H1 (cell line): ENCODE measurements around the gene ZNF212.

Experiments used
- KDM1A ChIP-seq: fragments of 200-600, 300-600 bp; sonication (generic); IDR thresholded peaks from 2 replicates; pipeline ENCODE4 v1.7.1; 2016; ENCODE audit warnings: mild to moderate bottlenecking, low read length, borderline replicate concordance
- NANOG ChIP-seq: IDR thresholded peaks from 2 replicates; pipeline ENCODE4 v1.6.1; 2011; ENCODE audit warnings: low read length, low read depth, mild to moderate bottlenecking, inconsistent platforms; ENCODE audit not compliant: insufficient read depth, poor library complexity, severe bottlenecking
- NRF1 ChIP-seq: IDR thresholded peaks from 2 replicates; pipeline ENCODE4 v1.6.1; 2011; ENCODE audit warnings: mild to moderate bottlenecking, low read depth, low read length, improper control_type of control experiment
- TBP ChIP-seq: IDR thresholded peaks from 2 replicates; pipeline ENCODE4 v1.6.1; 2011; ENCODE audit warnings: low read depth, low read length, improper control_type of control experiment
- TCF12 ChIP-seq: IDR thresholded peaks from 2 replicates; pipeline ENCODE4 v1.6.1; 2011; ENCODE audit warnings: low read depth, mild to moderate bottlenecking, low read length
- TF ChIP-seq, protein P1 (sequence below), 3 experiments: IDR thresholded peaks; 1 replicate in 2 of 3; 2 replicates in 1 of 3; pipeline versions ENCODE4 v1.5.1 to v1.6.1; 2011; ENCODE audit warnings: low read length in 3 of 3, mild to moderate bottlenecking in 3 of 3, inconsistent platforms in 2 of 3, low read depth in 1 of 3, moderate library complexity in 1 of 3; ENCODE audit not compliant: insufficient read depth in 1 of 3; ENCODE audit errors: control extremely low read depth in 1 of 3
- TF ChIP-seq, protein P2 (sequence below): IDR thresholded peaks from 2 replicates; pipeline ENCODE4 v1.6.1; 2012; ENCODE audit warnings: inconsistent platforms

DNA sequence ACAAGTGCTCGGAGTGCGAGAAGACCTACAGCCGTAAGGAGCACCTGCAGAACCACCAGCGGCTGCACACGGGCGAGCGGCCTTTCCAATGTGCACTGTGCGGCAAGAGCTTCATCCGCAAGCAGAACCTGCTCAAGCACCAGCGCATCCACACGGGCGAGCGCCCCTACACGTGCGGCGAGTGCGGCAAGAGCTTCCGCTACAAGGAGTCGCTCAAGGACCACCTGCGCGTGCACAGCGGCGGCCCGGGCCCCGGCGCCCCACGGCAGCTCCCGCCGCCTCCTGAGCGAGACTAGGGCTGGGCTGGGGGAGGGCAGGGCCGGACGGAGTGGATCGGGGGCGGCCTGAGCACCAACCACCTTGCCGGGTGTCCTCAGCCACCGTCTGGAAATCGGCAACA, 15.1 kb upstream of the ZNF212 start:
- TF ChIP-seq, protein P1, sequence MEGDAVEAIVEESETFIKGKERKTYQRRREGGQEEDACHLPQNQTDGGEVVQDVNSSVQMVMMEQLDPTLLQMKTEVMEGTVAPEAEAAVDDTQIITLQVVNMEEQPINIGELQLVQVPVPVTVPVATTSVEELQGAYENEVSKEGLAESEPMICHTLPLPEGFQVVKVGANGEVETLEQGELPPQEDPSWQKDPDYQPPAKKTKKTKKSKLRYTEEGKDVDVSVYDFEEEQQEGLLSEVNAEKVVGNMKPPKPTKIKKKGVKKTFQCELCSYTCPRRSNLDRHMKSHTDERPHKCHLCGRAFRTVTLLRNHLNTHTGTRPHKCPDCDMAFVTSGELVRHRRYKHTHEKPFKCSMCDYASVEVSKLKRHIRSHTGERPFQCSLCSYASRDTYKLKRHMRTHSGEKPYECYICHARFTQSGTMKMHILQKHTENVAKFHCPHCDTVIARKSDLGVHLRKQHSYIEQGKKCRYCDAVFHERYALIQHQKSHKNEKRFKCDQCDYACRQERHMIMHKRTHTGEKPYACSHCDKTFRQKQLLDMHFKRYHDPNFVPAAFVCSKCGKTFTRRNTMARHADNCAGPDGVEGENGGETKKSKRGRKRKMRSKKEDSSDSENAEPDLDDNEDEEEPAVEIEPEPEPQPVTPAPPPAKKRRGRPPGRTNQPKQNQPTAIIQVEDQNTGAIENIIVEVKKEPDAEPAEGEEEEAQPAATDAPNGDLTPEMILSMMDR (IDR thresholded peaks at IDR 0.05; ENCODE audit: control extremely low read depth in 1 of 3, insufficient read depth in 1 of 3, low read depth in 1 of 3, low read length in 3 of 3), result no peak
- TF ChIP-seq TBP (no peak), NRF1 (no peak), TCF12 (no peak), KDM1A (no peak), NANOG (no peak)
- TF ChIP-seq, protein P2, sequence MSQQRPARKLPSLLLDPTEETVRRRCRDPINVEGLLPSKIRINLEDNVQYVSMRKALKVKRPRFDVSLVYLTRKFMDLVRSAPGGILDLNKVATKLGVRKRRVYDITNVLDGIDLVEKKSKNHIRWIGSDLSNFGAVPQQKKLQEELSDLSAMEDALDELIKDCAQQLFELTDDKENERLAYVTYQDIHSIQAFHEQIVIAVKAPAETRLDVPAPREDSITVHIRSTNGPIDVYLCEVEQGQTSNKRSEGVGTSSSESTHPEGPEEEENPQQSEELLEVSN, result no peak
